ENCODE results near the gene RABL6. TPM values are rescaled to one million over a fixed set of nuclear protein-coding genes. Genes with fewer than 3 reads are reported as not detected.
A peak's percentile ranks its signal among the peaks of the same experiment; 100 is the strongest.

Gene RABL6
- total RNA-seq, 1 donor from 2014 or later = 91.0 TPM

- DNase-seq (ENCODE audit: low spot score) = no peak
Observed at GRCh38 chr9:136846376-136847087, 38.8 kb downstream of the RABL6 start.

GRCh38 chr9:136847088-136847825 is 39.5 kb downstream of the RABL6 start:
- no peak for DNase-seq (ENCODE audit: low spot score)

DNA sequence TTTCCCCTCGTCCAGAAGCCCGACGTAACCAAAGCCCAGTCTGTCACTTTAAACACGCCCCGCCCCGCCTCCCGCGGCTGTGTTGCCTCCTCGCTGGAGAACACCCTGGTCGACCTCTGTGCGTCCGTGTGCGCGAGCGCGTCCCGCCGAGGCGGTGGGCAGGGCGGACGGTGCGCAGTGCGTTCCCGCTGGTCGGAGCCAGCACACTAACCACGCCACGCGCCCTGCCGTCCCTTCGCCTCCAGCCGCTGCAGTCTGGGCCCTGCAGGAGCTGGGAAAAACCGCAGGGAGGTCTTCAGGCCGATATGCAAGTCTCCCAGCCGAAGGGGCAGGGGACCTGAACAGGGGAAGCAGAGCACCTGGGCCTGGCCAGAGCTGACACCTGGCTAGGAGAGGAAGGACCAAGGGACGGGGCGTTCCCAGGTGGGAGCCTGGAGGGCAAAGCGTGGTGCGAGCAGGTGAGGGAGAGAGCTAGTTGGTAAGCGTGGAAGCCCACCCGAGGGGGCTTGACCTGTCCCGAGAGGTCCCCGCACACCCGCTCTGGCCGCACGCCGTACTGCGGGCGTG is 40.2 kb downstream of the RABL6 start:
- DNase-seq (ENCODE audit: low spot score) = peak; percentile 85

DNA sequence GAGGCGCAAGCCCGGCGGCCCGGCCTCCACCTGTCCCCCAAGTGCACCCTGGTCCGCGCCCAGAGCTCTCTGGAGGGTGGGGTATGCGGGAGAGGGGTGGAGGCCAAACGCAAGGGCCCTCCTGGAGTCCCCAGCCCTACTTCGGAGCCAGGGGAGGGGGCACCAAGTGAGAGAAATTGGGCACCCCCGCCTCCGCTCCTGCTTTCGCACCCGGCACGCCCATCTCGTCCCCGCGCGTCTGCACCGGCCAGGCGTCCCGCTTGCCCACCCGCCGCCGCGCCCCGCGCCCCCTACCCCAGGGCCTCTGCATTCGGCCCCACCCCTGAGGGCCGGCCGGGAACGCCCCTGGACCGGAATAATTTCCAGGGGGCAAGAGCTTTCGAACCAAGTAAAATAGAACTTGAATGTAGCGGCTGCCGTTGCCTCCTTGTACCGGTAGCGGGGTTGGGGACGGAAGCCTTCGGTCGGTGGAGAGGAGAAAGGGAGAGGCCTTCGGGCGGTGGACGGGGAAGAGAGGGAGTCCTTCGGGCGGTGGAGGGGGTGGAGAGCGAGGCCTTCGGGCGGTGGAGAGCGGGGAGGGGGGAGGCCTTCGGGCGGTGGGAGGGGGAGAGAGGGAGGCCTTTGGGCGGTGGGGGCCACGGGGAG is 40.8 kb downstream of the RABL6 start:
- no peak for DNase-seq (ENCODE audit: low spot score)

DNA sequence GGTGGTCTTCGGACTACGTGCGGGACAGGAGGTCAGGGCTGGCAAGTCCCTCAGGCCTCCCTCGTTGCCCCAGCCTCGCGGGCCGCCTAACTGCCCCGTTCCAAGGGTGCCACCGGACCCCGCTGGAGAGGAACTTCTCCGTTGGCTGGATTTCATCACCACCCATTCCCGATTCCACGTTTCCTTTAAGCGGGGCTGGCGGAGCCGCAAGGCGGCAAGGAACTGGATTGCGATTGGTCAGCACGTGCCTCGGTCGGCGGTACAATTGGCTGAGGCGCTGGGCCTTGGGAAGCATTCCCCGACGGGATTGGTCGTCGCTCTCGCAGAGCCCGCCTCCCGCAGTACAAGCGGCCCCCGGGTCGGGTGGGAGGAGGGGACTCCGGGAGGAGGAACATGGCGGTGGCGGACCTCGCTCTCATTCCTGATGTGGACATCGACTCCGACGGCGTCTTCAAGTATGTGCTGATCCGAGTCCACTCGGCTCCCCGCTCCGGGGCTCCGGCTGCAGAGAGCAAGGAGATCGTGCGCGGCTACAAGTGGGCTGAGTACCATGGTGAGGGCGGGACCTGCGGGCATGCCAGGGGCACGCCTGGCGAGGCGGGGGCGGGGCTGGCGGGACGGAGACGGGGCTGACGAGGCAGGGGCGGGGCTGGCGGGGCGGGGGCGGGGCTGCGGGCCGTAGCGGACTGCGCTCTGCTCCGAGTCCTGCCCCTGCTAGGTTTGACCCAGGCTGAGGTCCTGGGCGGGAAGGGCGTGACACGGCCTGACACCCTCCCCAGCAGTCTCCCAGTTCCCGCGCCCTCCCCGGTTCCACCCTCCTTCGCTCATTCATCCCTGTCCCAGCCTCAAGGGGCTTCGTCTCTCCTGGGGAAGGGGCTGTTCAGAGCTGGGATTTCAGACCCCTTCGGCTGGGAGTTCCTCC is 41.6 kb downstream of the RABL6 start, which contains the start of gene PHPT1:
TSS of gene PHPT1 (plus strand) at position 372 of the 922 bp plus-strand sequence. CDS start at position 394, 22 bp downstream.
- peak; percentile 99 for DNase-seq (ENCODE audit: low spot score)

DNA sequence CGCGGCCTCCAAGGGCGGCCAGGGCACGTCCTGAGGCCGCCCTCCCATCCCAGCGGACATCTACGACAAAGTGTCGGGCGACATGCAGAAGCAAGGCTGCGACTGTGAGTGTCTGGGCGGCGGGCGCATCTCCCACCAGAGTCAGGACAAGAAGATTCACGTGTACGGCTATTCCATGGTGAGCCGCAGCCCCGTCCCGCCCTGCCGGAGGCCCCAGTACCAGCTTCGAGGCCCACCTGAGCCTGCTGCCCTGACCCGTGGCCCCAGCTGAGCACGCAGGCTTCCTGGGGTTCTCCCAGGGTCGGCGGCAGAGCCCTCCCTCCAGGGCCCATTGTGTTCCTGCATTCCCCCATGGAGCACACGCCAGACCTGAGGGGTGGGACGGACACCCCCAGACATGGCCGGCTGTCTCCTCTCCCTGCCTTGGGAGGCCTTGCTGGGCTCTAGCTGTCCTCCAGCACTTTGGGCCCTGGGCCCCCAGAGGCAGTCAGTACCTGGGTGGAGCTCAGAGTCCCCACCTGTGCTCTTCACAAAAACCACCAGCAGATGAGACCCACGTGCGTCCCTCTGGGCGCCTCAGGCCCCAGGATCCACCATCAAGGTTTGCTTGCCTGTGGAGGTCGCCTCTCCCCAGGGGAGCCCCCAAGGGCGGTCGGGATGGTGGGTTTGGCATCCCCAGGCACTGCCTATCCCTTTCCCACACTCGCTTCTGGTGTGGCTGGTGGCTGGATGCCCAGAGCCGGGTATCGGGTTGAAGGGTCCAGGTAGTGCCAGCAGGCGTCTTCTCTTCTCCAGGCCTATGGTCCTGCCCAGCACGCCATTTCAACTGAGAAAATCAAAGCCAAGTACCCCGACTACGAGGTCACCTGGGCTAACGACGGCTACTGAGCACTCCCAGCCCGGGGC is 42.5 kb downstream of the RABL6 start:
- DNase-seq (ENCODE audit: low spot score) = no peak

DNA sequence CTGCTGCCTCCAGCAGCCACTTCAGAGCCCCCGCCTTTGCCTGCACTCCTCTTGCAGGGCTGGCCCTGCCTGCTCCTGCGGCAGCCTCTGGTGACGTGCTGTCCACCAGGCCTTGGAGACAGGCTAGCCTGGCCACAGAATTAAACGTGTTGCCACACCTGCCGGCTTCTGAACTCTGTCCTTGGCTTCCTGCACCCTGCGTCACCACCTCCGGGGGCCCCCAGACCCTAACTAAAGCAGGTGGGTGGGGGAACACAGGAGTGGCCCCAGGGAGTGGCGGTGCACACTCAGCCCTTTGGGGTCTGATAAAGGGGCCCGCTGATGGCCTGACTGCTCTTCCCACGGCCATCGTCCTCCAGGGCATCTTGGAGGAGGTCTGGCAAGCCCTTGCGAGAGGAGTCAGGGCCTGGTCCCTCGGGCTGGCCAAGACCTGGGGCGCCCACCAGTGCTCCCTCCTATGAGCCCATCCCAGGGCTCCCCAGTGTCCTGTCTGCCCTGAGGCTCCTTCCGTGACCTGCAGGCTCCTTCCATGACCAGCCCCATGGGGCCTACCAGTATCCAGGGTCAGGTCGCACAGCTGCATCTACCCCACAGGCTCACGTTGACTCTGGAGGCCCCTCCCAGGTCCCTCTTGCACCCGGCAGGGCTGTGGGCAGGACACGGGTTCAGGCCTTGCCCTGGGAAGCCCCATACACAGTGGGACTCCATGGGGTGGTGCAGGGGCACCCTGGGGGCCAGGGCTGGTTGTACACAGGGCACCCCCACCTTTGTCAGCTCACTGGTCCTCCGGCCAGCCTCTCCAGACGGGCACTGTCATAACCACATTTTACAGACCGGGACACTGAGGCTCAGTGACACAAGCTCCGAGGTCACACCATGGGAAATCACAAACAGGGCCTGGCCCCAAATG is 43.4 kb downstream of the RABL6 start:
- no peak for DNase-seq (ENCODE audit: low spot score)

GRCh38 chr9:136851941-136852663 is 44.4 kb downstream of the RABL6 start, which contains the start of gene MAMDC4:
Gene MAMDC4, plus strand, starts transcription at chr9:136852346. Its CDS starts 71 bp downstream, at chr9:136852417.
- DNase-seq (ENCODE audit: low spot score) = no peak

GRCh38 chr9:136852664-136853595 is 45.2 kb downstream of the RABL6 start:
- DNase-seq (ENCODE audit: low spot score) = no peak

GRCh38 chr9:136853596-136854112 is 45.9 kb downstream of the RABL6 start:
- DNase-seq (ENCODE audit: low spot score) = no peak

DNA sequence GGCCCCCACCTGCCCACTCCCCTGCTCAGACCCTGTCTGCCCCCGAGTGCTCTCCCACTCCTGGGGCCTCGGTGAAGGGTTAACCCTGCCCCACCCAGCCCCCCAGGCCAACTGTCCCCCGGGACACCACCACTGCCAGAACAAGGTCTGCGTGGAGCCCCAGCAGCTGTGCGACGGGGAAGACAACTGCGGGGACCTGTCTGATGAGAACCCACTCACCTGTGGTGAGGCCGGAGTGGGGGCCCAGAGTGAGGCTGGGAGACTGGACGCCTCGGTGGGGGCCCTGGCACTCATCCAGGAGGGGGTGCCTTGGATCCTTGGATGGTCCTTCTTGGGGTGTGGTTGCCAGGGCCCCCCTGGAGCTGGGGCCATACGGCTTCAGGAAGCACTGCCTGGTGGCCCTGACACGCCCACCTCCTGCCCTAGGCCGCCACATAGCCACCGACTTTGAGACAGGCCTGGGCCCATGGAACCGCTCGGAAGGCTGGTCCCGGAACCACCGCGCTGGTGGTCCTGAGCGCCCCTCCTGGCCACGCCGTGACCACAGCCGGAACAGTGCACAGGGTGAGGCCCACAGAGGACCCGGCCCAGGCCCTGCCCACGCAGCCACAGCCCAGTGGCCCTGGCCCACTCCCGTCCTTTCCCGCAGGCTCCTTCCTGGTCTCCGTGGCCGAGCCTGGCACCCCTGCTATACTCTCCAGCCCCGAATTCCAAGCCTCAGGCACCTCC is 46.5 kb downstream of the RABL6 start:
- no peak for DNase-seq (ENCODE audit: low spot score)

DNA sequence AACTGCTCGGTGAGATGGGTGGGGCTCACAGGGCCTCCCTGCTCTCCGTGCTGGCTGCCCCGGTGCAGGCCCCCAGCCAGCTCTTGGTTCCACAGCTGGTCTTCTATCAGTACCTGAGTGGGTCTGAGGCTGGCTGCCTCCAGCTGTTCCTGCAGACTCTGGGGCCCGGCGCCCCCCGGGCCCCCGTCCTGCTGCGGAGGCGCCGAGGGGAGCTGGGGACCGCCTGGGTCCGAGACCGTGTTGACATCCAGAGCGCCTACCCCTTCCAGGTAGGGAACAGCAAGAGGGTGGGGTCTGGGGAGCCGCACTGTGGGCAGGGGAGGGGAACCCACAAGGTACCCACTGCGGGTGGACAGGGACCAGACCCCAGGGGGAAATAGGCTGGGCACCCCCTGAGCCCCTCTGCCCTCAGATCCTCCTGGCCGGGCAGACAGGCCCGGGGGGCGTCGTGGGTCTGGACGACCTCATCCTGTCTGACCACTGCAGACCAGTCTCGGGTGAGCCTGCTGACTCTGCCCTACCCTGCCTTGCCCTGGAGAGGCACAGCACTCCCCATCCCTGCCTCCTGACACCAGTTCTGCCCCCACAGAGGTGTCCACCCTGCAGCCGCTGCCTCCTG is 47.2 kb downstream of the RABL6 start:
- DNase-seq (ENCODE audit: low spot score) = no peak

- DNase-seq (ENCODE audit: low spot score) = no peak
Observed at GRCh38 chr9:136855461-136856078, 47.8 kb downstream of the RABL6 start.

DNA sequence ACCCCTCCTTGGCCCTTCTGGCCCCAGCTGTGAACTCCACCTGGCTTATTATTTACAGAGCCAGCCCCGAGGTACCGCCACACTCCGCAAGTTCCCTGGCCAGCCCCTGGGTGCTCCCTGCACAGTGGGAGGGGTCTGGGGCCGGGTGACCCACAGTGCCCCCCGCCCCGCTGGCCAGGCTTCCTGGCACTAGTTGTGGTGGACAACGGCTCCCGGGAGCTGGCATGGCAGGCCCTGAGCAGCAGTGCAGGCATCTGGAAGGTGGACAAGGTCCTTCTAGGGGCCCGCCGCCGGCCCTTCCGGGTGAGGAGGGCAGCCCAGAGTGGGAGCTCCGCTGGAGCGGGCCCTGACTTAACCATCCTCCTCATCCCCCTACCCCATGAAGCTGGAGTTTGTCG is 48.3 kb downstream of the RABL6 start:
- DNase-seq (ENCODE audit: low spot score) = no peak

- no peak for DNase-seq (ENCODE audit: low spot score)
Observed at GRCh38 chr9:136856541-136857141, 48.9 kb downstream of the RABL6 start.
